Activated naive CD4-positive, alpha-beta T cell treated with anti-CD3 and anti-CD28 coated beads, Interleukin-2, amount 50 U/mL, for 16 hours (primary cell): Measurements from ENCODE around the gene SPSB1.

Experiments
- DNase-seq: peaks from one replicate; pipeline ENCODE4 v3.0.0-alpha.2; 2020

The SPSB1 gene

DNA sequence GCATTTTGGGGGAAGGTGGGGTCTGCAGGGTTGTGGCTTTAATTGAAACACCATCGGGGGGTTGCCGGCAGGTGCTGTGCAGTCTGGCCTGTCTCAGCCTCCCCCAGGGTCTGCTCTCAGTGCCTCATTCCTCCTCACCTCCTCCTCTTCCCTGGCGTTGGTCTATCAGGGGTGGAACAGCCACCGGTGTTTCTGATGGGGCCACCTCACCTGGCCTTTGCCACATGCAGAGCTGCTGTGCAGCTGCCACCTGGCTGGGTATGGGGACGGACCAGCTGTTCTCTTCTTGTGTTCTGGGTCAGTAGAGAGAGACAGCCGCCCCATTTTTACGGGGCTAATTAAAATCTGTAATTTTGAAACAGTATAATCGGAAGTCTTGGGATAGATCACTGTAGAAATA, 53.9 kb downstream of the SPSB1 start:
- no peak for DNase-seq

DNA sequence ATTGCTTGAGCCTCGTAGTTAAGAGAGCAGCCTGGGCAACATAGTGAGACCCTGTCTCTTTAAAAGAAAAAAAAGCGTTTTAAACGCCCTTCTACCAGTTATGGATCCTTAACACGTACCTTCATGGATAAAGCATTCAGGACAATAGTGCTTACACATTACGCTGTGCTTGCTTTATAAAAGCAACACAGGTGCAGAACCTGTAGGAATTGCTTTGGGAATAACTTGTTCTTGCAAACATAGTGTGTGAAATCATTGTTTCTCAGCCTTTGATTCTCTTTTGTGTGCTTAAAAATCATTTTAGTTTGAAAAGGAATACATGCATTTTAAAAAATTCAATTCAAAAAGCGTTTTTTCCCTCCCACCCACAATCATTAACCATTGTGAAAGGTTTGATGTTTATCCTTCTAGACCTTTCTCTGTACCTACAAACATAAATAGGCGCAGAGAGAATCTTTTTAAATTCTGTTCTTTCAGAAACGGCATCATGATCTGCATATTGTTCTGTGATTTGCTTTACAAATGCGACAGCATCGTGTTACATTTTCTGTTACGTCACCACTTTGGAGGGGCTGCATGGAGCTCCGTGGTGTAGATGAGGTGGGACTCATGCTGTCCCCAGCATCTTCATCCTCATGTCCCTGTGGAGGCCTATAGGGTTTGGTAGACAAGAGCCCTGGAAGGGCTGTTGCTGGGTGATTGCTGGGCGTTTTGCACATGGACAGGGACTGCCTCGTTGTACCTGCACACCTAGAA, 54.6 kb downstream of the SPSB1 start:
- DNase-seq, result no peak

DNA sequence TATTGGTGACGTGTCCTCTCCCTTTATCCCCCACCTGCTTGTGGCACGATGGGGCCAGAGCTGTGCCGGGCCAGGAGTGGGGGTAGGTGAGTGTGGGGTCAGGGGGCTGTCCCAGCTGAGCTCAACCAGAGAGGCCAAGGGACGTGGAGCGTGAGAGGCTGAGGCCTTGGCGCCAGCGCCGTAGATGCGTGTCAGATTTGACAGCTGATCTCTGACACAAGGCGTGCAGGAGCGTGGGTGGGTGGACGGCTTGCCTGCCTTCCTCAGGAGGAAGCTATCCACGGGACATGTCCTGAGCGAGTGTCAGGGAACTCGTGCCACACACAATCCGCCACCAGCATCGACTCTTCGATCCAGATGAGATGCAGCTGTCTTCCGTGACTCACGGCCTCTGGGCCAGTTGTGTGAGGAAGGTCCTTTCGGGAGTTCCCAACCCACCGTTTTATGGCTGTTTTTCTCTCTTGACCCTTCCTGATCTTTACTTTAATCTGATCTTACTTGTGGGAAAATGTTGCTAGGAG, 56.7 kb downstream of the SPSB1 start:
- no peak for DNase-seq

DNA sequence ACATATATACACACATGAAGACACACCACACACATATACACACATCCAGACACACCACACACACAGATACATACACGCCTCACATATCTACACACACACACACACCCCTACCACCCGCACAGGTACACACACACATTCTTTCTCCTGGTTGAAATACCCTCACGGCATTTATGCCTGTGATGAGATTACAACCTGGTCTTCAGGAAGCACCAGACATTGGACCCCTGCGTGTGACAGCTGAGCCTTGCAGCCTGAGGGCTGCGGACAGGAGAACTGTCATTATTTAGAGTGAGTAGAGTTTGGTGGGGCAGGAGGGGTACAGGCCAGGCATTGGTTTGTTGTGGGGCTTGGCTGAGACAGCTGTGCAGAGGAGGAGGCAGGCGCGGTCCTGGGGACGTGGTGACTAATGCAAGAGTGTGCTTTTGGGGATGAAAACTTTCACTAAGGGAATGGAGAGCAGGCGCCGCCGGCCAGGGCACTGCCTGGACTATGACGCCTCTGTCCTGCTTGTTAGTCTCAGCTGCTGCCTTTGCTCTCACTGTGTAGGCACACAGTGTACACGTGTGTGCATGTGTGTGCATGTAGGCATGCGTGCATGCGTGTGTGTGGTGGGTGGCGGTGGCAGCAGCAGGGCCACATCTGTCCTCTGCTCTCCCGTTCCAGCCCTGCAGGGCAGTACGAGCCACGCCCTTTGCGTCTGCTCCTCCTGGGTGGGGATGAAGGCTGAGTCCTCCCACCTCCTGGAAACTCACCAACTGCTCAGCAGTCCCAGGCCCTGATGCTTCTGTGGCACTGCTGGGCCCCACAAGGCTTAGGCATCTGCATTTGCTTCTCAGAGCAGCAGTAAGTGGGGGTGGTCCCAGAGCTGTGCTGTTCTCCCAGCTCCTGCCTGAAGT, 57.6 kb downstream of the SPSB1 start:
- no peak for DNase-seq

DNA sequence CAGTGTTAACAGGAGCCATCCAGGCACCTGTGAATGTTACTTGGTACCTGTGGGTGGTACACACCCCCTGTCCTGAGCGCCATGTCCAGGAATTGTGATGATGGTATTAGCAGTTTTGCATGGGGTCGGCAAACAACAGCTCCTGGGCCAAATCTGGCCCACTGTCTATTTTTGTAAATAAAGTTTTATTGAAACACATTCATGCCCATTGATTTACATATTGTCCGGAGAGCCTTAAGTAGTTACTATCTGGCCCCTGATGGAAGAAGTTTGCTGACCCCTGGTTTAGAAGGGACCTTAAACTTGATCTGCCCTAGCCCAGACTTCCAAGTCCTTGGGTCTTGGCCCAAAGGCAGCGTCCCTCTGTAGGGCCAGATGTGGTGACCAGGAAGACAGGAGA, 58.3 kb downstream of the SPSB1 start:
- DNase-seq, result no peak

DNA sequence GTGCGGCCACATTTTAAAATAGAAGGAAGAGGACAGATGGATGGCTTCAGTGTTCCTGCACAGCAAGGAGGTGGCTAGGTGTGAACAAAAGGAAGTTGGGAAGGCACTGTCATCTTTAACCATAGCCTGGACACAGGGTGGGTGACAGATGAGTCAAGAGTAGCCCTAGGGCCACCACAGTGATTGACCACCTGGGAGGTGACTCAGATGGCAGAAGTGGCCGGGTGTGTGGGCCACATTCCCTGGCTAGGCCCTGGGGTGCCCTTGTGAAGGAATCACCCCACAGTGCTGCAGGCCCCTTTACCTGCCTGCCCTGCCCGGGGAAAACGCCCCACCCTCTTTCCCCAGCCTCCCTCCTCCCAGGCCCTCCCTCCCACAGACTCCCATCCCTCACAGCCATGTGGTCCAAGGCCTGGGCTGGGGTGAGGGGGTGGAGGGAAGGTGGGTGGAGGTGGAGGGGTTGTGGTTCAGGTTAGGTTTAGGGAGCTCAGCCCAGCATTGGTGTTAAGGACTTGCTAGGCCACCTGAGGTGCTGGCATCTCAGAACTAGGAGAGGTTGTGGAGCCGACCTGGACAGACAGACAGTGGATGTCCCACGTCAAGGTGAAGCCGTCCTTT, 59.1 kb downstream of the SPSB1 start:
- DNase-seq, result no peak

DNA sequence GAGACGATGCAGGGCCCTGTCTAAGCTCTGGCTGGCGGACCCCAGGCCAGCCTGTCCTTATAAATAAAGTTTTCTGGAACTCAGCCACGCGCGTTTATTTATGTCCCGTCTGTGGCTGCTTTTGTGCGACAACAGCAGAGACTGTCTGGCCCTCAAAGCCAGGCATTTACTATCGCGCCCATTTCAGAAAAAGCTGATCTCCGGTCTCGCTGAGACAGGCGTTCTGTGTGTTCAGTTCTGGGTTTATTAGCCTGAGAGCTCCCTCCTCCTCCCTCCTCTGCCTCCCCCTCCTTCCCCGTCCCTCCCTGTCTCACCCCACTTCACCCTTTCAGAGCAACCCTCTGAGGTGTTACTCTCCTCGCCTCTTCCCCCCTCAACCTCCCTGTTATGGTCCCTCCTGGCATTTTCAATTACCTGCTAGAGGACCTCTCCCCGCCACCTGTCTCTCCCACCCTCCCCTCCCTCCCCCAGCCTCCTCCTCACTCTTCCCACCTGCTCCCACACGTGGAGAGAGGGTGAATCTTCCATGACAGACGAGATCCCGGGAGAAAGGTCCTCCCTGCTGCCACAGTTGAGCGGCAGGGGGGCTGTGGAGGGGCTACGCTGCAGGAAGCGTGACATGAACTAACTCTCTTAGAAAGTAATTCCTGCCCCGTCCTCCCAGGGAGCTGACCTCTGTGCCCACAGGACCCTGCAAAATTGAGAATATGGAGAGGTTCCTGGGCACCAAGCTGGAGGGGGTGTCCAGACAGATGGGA, 59.9 kb downstream of the SPSB1 start:
- no peak for DNase-seq

DNA sequence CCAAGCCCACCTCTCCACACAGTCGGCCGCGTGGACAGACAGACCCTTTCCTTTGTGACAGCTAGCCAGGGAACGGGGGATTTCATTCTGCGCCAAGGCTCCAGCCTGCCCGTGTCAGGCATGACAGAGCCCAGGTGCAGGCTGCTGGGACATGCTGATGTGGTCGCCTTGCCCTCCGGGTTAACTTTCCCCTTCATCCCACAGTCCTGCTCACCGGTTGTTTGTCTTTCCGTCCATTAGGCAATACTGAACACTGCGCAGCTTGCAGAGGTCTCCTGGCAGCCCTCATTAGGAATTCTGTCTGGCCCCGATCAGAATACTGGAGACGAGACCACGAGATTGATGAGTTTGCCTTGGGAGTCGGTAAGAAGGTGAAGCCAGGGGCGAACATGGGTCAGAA, 62.8 kb downstream of the SPSB1 start:
- DNase-seq, result no peak

DNA sequence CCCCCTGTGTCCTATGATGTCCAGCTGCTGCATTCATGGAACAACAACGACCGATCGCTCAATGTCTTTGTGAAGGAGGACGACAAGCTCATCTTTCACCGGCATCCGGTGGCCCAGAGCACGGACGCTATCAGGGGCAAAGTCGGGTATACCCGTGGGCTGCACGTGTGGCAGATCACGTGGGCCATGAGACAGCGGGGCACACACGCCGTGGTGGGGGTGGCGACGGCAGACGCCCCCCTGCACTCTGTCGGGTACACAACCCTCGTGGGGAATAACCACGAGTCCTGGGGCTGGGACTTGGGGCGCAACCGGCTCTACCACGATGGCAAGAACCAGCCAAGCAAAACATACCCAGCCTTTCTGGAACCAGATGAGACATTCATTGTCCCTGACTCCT, 63.3 kb downstream of the SPSB1 start:
- DNase-seq, result no peak

DNA sequence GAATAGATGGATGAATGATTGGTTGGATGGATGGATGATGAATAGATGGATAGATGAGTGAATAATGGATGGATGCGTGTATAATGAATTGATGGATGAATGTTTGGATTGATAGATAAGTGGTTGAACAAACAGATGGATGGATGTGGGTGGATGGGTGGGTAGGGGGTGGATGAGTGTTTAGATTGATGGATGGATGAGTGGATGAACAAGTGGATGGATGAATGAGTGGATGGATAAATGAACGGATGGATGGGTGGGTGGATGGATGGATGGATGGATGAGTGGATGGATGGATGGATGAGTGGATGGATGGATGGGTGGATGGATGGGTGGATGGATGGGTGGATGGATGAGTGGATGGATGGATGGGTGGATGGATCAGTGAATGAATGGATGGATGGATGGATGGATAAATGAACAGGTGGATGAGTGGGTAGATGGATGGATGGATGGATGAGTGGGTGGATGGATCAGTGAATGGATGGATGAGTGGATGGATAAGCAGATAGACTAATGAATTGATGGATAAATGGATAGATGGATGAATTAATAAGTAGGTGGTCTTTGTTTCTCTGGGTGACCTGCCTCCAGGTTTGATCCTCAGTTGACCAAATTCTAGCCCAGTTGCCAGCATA, 64.3 kb downstream of the SPSB1 start:
- DNase-seq, result no peak

DNA sequence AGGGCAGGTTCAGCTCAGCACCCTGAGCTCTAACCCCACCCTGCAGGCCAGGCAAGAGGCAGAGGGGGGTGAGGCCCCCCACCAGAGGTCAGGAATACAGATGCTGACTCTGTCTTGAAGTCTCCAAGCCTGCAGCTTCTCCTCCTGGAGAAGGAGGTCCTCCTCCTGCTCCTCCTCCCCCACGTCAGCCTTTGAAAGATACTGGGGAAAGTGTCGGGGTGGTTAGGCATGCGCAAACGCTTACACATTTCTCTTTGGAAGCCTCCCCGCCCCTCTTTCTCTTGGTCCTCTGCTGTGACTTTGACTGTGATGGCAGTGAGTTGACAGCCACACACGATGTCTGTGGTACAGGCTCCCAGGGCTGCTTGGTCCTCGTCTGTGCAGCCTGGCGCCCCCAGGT, 65.3 kb downstream of the SPSB1 start:
- DNase-seq, result no peak

DNA sequence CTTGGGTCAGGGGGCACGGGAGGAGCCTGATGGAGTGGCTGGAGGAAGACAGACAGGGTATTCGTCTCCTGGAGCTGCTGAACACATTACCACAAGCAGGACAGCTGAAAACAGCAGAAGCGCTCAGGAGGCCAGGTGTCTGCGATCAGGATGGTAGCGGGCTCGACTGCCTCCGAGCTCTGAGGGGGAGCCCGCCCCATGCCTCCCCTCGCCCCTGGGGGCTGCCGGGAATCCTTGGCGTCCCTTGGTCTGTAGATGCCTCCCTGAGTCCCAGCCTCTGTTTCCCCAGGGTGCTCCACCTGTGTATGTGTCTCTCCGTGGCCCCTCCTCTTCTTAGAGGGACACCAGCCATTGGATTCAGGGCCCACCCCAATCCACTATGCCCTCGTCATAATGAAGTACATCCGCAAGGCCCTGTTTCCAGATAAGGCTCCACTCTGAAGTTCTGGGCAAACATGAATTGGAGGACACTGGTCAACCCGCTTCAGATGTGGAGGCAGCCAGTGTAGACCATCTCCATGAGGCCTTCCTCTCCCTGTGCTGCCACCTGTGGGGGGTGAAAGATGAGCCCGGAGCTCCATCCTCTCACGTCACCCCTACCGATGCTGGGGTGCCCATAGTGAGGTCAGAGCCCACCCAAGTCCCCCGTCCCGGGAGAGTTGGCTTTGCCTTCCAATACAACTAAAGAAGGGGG, 67.8 kb downstream of the SPSB1 start:
- DNase-seq, result no peak

DNA sequence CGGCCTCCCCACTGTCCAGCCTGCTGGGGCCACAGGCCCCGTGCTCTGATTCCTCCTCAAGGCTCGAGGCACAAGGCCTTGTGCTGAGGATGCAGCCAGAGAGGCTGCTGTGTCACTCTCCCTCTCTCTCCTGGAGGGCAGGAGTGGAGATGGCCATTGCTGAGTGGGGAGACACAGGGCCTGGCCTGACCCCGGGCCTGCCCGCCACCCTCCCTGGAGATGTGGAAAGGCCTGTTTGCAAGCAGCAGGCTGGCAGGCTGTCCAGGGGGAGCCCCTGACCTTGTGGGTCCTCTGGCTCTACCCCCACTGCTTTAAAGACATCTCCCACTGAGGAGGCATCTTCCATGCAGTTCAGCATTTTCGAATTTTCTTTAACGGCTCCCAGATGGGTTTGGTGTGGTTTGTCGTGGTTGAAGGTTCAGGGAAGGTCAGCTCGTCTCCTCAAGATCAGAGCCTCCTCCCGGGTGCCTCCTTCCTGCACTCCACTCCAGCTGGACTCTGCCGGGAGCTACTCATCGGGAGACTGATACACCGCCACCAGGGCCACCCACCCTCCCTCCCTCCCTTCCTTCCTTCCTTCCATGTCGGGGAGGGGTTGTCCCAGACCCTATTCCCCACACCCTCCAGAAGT, 69.1 kb downstream of the SPSB1 start:
- DNase-seq, result no peak

DNA sequence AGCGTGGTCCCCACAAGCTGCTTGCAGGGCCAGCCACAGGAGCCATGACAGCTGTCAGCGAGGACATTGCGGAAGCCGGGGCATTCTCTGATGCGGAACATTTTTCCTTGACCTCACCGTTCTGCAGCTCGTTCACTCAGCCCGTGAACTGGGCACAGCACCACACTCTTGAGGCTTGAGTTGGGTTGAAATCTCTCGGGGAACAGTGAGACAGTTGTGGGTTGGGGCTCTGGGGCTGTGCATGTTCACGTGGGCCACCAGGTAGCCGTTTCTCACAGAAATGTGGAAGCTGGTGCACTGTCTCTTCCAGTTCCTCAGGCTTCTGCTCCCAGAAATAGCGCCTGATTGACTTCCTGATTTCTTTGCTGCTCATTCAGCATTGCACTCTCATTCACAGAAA, 69.8 kb downstream of the SPSB1 start:
- no peak for DNase-seq

DNA sequence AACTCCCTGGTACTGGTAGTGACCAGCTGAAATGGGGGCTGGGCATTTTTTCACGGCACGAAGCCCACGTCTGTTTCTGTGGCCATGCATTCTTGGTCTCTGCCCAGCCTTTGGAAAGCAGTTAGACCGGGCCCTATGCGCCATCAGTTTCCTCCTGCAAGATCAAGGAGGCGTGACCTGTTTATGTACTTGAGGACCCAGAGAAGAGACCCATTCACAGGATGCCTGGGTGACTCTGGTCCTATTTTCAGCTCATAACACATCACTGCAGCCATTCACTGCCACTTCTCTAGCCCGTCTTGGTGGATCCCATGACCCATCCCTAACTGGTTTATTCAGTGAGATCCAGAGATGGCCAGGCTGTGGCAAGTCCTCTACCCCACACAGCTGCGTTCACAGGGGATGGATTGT, 70.4 kb downstream of the SPSB1 start:
- DNase-seq, result no peak

DNA sequence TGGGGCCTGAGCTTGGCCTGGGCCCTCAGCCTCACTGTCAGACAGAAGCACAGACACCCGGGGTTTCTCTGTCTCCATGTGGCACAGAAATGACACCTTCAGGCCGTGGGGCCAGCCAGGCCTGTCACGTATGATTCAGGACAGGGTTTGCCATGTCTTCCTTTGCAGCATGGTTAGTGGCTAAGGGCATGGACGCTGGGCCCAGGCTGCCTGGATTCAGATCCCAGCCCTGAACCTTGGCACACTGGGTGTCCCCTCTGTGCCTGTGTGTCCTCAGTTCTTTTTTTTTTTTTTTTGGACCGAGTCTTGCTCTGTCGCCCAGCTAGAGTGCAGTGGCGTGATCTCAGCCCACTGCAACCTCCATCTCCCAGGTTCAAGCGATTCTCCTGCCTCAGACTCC, 73.6 kb downstream of the SPSB1 start:
- no peak for DNase-seq

DNA sequence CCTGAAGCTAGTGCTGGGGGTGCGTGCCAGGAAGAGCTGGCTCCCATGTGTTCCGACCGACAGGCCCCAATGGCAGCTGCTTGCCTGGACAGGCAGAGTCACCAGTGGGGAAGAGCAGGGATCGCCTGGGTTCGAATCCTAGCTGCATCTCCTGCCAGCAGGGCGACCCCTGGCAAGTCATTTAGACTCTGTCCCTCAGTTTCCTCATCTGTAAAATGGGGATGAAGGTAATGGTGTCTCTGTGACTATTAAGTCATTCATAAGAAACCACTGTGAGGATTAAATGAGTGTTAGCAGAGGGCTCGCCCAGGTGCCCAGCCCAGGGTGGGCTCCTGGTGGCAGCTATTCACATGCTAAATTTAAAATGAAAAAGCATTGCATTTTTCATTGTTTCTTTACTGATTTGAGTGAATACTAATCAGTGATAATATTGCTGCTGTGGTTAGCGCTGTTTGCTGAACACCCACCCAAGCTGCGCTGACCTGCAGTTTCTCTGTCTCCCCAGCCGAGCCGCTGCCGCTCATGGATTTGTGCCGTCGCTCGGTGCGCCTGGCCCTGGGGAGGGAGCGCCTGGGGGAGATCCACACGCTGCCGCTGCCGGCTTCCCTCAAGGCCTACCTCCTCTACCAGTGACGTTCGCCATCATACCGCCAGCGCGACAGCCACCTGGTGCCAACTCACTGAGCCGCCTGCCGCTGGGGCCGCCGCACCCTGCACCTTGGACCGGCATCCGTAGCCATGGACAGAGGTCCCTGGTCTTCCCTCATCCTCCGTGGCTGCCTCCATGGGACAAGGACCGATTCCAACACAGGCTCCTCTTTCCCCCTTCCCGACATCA, 74.5 kb downstream of the SPSB1 start:
- no peak for DNase-seq

DNA sequence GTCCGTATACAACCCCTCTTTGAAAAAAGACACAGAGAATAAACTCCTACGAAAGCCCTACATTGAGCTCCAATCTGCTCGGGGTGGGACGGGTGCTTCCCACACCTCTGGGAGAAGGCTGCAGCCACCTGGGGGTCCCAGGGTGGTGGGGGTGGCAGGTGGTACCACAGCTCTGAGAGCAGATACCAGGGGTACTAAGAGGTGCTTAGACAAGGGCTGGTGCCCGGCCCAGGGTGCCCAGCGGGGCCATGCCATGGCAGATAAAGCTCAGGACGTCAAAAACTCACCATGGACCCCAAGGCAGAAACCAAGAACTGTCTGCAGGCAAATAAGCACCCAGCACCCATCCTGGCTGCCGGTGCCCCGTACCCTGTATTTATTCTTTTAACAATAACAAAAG, 75.1 kb downstream of the SPSB1 start:
- no peak for DNase-seq

DNA sequence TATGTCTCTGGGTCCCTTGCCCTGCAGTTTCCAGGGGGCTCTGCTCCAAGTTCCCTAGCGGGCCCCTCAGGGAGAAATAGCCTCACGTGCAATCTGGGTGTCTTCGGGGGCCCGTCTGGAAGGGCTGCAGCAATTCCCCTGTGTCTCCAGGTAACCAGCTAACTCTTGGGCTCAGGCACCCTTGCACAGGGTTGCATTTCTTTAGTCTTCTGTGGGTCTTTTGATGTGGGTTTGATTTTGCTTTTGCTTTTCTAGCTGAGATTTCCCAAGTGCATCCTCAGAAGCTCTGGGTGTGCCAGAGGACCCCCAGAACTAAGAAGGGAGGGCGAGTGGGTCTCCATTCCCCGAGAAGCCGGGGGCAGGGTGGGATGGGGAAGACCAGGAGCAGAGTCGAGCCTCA, 75.7 kb downstream of the SPSB1 start:
- DNase-seq, result no peak
